Thoracic aorta (tissue), 2 donors: ENCODE measurements around the gene CATSPERE. TPM values are rescaled to one million over a fixed set of nuclear protein-coding genes. Genes with fewer than 3 reads are reported as not detected.
"Not testable (repeated sequence)": the region's sequence is repeated elsewhere in the genome, so short reads cannot be mapped to it uniquely, and the experiment has no call there.

Experiments used
- ATAC-seq: fragments of 150-250 bp; one replicate; pipeline ENCODE4 v1.8.0; 2017; ENCODE audit warnings: low read depth; ENCODE audit not compliant: insufficient number of reproducible peaks, low FRiP score
- DNase-seq: peaks from one replicate; pipeline ENCODE4 v3.0.0-alpha.2; 2020; ENCODE audit warnings: low spot score
- H3K27ac ChIP-seq, 2 donors: fragments of 200-600 bp; sonication (generic); 1 replicate in 1 of 2; 2 replicates in 1 of 2; pipeline ENCODE4 v1.5.1; 2016; ENCODE audit warnings: mild to moderate bottlenecking in 2 of 2, moderate library complexity in 2 of 2
- H3K27me3 ChIP-seq: fragments of 200-600 bp; sonication (generic); replicated peaks from 2 replicates; pipeline ENCODE4 v1.6.0; 2016; ENCODE audit warnings: mild to moderate bottlenecking; ENCODE audit not compliant: insufficient read depth
- H3K36me3 ChIP-seq: fragments of 200-600 bp; sonication (generic); one replicate; pipeline ENCODE4 v1.5.1; 2016
- H3K4me1 ChIP-seq, 2 donors: fragments of 200-600 bp; sonication (generic); 1 replicate in 1 of 2; 2 replicates in 1 of 2; pipeline versions ENCODE4 v1.5.1 to v1.6.0; 2016; ENCODE audit warnings: low read depth in 2 of 2, mild to moderate bottlenecking in 1 of 2; ENCODE audit not compliant: control insufficient read depth in 1 of 2
- H3K4me3 ChIP-seq: fragments of 200-600 bp; sonication (generic); 2 replicates; pipeline ENCODE4 v1.5.1; 2016; ENCODE audit warnings: mild to moderate bottlenecking
- H3K9me3 ChIP-seq: fragments of 200-600 bp; sonication (generic); 2 replicates; pipeline ENCODE4 v1.5.1; 2016
- CTCF ChIP-seq: fragments of 200-600 bp; sonication (generic); IDR thresholded peaks from one replicate; pipeline ENCODE4 v1.5.1; 2019; ENCODE audit warnings: antibody characterized with exemption
- total RNA-seq, 2 donors: library from RNA; depleted of rRNA; stranded (reverse); fragments of >200 nt; gene quantifications; one replicate each; pipeline versions ENCODE4 v1.1.0 to v1.2.3, GENCODE V29; 2016

CATSPERE gene
- total RNA-seq, 2 donors from 2014 or later: 0.14 to 1.3 TPM

DNA sequence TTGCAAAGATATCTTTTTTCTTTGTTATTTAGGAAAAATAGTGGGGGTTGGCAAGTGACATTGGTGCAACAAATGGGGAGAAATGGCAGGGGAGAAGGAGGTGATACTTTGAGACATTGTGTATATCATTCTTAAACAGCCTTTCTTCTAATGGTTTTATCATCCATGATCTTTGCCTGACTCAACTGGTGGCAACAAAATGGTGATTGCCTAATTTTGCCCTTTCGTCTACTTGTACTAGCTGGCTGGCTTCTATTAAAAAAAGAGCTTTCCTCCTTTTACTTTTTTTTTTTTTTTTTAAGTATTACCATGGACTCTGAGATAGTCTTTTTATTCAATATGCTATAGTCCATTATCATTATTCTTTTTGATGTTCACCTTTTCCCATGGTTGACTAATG lies 219.6 kb downstream of the CATSPERE start:
- H3K9me3 ChIP-seq: no peaks in the 10 kb centered on the region
- ATAC-seq (no peak), DNase-seq (no peak)
- H3K27me3 ChIP-seq: no peaks in the 10 kb centered on the region
- no peak for TF ChIP-seq CTCF
- H3K4me1 ChIP-seq: peaks cover 6 to 17% of the 10 kb centered on the region in 2 donors
- H3K4me3 ChIP-seq: no peak overlapping the region
- no peak overlapping the region for H3K27ac ChIP-seq
- H3K36me3 ChIP-seq: no peaks in the 10 kb centered on the region

DNA sequence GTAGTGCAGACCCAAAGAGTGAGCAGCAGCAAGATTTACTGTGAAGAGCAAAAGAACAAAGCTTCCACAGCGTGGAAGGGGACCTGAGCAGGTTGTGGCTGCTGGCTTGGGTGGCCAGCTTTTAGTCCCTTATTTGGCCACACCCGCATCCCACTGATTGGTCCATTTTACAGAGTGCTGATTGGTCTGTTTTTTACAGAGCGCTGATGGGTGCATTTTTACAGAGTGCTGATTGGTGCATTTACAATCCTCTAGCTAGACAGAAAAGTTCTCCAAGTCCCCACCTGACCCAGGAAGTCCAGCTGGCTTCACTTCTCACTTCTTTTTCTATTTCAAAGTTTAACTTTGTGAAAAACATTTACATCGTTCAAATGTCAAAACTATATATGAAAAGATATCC lies 221.0 kb downstream of the CATSPERE start:
- not testable (repeated sequence) for ATAC-seq, H3K9me3 ChIP-seq, H3K4me3 ChIP-seq, H3K27ac ChIP-seq, DNase-seq, H3K36me3 ChIP-seq, H3K27me3 ChIP-seq
- peaks cover 6 to 17% of the 10 kb centered on the region in 2 donors for H3K4me1 ChIP-seq

Other genes starting within 250 kb of the CATSPERE start
- gene ADSS2, start 9.4 kb upstream of the CATSPERE start, total RNA-seq: 10 to 100 TPM; 51.7 to 53.2 TPM
- gene DESI2, start 191.9 kb downstream of the CATSPERE start, total RNA-seq: 10 to 100 TPM; 42.2 to 52.8 TPM